ENCODE results near the gene PABPN1L.

The PABPN1L gene

DNA sequence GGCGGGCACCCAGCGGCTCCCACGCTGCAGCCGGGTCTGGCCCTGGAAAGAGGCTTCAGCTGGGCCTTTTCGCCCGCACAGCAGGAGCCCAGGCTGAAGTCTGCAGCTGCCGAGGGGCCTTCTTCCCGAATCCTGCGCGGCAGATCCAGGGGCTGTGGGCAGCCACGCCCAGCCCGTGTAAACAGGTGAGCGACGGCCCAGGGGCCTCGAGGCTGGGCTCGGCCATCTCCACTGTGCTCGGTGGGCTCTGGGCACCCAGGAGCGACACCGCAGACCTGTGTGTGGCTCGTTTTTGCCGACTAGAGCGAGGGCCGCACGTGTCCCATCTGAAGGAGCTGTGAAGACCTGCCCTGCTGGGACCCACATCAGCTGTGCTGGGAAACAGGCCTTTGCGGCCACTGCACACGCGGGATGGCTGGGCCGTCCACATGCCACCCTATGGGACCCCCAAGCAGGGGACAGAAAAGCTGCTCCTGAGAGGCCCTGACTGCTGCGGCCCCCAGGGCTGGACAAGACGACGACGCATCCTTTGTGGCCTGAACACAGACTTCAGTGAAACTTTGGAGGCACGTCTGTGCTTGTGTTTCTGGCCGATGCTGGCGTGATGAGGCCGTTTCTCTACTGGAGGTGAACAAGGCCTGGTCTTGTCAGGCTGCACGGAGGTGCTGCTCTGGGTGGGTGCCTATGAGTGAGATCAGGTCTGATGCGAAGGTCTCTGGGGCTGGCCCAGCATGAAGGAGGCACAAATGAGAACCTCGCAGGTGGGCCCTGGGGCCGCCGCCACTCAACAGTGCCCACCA lies 49.5 kb downstream of the PABPN1L start:
- no peak for DNase-seq (ENCODE audit: low read depth)
- no peak overlapping the region for H3K4me3 ChIP-seq (ENCODE audit: low read depth, low read length)
- no peak for TF ChIP-seq CTCF (conservative IDR thresholded peaks at IDR 0.05; ENCODE audit: low read depth, low read length)

DNA sequence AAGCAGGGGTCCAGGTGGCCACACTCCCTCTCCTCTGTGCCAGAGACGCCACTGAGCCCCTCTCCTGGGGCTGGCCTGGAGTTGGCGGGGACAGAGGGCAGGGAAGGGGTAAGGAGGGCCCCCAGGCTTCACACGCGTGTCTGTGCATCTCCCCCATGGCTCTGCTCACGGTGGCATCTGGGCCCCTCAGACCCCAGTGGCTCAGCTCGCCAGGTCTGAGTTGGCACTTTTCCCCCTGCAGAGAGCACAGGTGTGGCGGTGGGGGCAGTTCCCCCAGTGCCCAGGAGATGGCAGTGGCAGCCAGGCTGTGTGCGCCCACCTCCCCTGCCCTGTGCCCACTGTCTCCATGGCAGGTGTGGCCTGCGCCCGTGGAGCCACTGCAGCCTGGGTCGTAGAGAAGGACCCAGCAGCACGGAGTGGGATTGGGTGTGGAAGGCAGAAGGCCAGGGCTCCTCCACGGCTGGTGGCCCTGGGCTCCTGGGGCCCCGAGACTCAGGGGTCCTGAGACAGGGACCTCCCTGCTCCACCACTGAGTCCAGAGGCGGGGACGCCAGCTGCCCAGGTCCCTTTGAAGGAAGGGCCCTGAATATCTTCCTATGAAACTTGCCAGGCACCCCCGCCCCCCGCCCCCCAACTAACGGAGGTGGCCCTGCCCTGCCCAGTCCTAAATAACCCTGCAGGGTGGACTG lies 50.4 kb downstream of the PABPN1L start:
- no peak for DNase-seq (ENCODE audit: low read depth)
- peak; percentile 69 for TF ChIP-seq CTCF (conservative IDR thresholded peaks at IDR 0.05; ENCODE audit: low read depth, low read length)
- no peak overlapping the region for H3K4me3 ChIP-seq (ENCODE audit: low read depth, low read length)

- TF ChIP-seq CTCF (conservative IDR thresholded peaks at IDR 0.05; ENCODE audit: low read depth, low read length) = no peak
- no peak for DNase-seq (ENCODE audit: low read depth)
- H3K4me3 ChIP-seq (ENCODE audit: low read depth, low read length) = no peak overlapping the region
These were observed 51.2 kb downstream of the PABPN1L start for GRCh38 chr16:88815227-88815626.

DNA sequence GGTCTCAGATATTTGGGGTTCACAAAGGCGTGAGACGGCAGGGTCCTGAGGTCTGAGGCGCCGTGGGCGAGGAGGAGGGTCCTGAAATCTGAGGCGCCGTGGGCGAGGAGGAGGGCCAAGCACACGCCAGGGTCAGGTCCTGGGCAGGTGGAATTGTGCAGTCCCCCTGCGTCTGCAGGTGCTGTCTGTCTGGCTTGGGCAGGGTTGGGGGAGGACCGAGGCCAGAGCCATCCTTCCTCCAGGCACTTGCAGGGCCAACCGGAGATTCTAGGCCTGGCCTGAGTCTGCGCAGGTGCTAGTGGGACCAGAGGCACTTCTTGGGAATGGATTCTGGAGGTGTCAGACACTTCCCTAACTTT lies 52.3 kb downstream of the PABPN1L start:
- TF ChIP-seq CTCF (conservative IDR thresholded peaks at IDR 0.05; ENCODE audit: low read depth, low read length) = no peak
- DNase-seq (ENCODE audit: low read depth) = no peak
- no peak overlapping the region for H3K4me3 ChIP-seq (ENCODE audit: low read depth, low read length)

Measured in choroid plexus epithelial cell (primary cell).